A673 (cell line): ENCODE results near the gene USP2.

Source experiments
- CTCF ChIP-seq: fragments of 300-800, 200-600 bp; sonication (generic); conservative IDR thresholded peaks from 2 replicates; pipeline ENCODE4 v1.5.1; 2017; ENCODE audit warnings: low read depth, mild to moderate bottlenecking, antibody characterized with exemption, low read length, moderate library complexity, mixed read lengths
- EZH2 ChIP-seq: fragments of 200-600 bp; sonication (generic); IDR thresholded peaks from 2 replicates; pipeline ENCODE4 v1.6.1; 2017; ENCODE audit warnings: borderline replicate concordance, low read depth, mild to moderate bottlenecking, mixed read lengths, antibody characterized with exemption, low read length; ENCODE audit not compliant: poor library complexity, severe bottlenecking

- TF ChIP-seq CTCF (no peak), EZH2 (no peak)
Measured at GRCh38 chr11:119337581-119338317, 43.7 kb downstream of the USP2 start.
